NCI-H526 treated with DMSO at 0.1 percent for 48 hours (cell line): ENCODE results near the gene EIF3A.
"Not testable (repeated sequence)": the region's sequence is repeated elsewhere in the genome, so short reads cannot be mapped to it uniquely, and the experiment has no call there.

ENCODE experiments used
- DNase-seq: peaks from one replicate; lab custom pipeline; 2025; lab: John Stamatoyannopoulos, UW

Gene EIF3A, protein sequence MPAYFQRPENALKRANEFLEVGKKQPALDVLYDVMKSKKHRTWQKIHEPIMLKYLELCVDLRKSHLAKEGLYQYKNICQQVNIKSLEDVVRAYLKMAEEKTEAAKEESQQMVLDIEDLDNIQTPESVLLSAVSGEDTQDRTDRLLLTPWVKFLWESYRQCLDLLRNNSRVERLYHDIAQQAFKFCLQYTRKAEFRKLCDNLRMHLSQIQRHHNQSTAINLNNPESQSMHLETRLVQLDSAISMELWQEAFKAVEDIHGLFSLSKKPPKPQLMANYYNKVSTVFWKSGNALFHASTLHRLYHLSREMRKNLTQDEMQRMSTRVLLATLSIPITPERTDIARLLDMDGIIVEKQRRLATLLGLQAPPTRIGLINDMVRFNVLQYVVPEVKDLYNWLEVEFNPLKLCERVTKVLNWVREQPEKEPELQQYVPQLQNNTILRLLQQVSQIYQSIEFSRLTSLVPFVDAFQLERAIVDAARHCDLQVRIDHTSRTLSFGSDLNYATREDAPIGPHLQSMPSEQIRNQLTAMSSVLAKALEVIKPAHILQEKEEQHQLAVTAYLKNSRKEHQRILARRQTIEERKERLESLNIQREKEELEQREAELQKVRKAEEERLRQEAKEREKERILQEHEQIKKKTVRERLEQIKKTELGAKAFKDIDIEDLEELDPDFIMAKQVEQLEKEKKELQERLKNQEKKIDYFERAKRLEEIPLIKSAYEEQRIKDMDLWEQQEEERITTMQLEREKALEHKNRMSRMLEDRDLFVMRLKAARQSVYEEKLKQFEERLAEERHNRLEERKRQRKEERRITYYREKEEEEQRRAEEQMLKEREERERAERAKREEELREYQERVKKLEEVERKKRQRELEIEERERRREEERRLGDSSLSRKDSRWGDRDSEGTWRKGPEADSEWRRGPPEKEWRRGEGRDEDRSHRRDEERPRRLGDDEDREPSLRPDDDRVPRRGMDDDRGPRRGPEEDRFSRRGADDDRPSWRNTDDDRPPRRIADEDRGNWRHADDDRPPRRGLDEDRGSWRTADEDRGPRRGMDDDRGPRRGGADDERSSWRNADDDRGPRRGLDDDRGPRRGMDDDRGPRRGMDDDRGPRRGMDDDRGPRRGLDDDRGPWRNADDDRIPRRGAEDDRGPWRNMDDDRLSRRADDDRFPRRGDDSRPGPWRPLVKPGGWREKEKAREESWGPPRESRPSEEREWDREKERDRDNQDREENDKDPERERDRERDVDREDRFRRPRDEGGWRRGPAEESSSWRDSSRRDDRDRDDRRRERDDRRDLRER (N-terminal part only)

GRCh38 chr10:119080521-119081259 is at the start of gene EIF3A:
Gene EIF3A, minus strand, starts transcription at chr10:119080817. Its CDS starts 141 bp downstream, at chr10:119080676.
- peak; percentile 76 for DNase-seq

- DNase-seq = no peak
Observed at GRCh38 chr10:119129721-119130120, 49.1 kb upstream of the EIF3A start.

DNA sequence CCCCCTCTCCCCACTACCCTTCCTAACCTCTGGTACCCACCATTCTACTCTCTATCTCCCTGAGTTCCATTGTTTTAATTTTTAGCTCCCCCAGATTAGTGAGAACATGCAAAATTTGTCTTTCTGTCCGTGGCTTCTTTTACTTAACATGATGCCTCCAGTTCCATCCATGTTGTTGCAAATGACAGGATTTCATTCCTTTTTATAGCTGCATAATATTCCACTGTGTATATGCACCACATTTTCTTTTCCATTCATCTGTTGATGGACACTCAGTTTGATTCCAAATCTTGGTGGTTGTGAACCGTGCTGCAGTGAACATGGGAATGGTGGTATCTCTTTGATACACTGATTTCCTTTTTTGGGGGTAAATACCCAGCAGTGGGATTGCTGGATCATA is 45.3 kb upstream of the EIF3A start:
- no peak for DNase-seq

DNA sequence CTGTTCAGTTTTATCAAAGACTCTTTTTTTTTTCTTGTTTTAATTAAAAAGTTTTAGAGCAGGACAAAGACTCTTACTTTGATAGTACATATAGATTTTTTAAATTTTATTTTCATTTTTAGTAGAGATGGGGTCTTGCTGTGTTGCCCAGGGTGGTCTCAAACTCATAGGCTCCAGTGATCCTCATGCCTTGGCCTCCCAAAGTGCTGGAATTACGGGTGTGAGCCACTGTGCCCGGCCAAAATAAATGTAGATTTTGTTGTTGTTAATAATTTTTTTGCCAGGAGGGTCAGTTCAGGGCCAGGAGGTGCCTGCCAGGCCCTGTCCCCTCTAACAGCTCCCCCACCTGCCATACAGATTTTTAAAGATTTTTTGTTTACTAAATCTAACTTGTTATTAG is 40.3 kb upstream of the EIF3A start:
- no peak for DNase-seq

- DNase-seq = no peak
Observed at GRCh38 chr10:119120413-119120867, 39.8 kb upstream of the EIF3A start.

DNA sequence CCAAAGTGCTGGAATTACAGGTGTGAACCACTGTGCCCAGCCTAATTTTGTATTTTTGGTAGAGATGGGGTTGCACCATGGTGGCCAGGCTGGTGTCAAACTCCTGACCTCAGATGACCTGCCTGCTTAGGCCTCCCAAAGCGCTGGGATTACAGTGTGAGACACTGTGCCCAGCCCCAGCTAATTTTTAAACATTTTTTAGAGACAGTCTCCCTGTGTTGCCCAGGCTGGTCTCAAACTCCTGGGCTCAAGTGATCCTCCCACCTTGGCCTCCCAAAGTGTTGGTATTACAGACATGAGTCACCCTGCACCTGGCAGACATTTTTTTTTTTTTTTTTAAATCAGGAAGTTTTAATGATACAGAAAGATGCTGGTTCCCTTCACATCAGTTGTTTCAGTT is 38.8 kb upstream of the EIF3A start:
- no peak for DNase-seq

- no peak for DNase-seq
Observed at GRCh38 chr10:119118231-119118630, 37.6 kb upstream of the EIF3A start.

- no peak for DNase-seq
Observed at GRCh38 chr10:119116326-119116951, 35.8 kb upstream of the EIF3A start.

- DNase-seq = no peak
Observed at GRCh38 chr10:119115926-119116325, 35.3 kb upstream of the EIF3A start.

DNA sequence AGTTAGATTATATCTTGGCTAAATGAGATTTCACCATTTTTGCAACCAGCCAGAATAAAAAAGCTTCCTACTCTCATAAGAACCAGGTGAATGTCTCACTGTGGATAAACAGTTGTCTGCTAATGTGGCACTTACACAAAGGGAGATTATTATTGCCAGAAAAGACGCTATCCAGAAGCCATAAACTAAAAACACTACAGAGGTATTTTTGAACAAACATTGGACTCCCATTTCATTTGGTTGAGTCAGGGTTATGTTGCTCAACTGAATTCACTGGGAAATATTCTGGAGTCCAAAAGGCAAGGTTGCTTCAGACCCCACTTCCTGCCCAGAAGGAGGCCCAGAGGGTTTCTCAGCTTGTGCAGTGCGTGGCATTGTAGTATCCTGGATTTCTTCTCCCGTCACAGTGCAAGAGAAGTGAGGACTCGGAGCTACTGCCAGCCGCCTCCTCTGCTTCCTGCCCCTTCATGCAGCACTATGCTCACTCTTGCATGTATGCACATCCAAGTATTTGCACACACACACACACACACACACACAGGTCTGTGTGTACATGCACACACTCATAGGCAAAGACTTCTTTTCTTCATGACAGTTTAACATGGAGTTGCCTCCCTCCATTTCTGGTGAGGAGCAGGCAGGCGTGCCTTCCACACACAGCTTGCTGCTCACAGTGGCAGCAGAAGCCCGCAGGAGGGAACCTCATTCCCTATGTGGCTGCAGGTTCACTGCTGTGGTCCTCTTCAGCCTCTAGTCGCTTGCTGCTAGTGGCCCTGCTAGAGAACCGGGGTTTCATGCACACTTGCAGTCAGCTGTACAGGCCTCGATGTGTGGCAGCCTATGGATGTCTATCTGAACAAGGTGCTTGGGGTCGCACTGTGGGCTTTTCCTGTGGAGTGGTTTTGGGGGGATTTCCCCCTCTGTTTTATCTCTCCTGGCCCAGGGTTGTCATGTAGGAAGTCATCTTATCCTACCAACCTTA is 33.4 kb upstream of the EIF3A start:
- DNase-seq = no peak

GRCh38 chr10:119112056-119112455 is 31.4 kb upstream of the EIF3A start:
- no peak for DNase-seq

DNA sequence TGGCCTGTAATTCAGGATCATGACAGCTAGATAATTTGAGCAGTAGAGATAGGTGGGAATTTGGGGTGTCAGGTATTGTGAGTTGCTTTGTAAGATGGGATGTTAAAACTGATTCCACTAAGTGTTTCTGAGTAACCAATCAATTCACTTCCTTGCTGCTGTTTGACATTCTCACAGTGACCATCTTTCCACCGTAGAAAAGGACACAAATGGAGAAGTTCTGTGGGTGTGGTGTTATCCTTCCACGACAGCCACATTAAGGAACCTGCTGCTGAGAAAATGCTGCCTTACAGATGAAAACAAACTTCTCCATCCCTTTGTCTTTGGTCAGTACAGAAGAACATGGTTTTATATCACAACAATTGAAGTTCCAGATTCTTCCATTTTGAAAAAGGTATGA is 27.2 kb upstream of the EIF3A start:
- DNase-seq = not testable (repeated sequence)

- DNase-seq = not testable (repeated sequence)
Observed at GRCh38 chr10:119107106-119107505, 26.5 kb upstream of the EIF3A start.

- not testable (repeated sequence) for DNase-seq
Observed at GRCh38 chr10:119105899-119106298, 25.3 kb upstream of the EIF3A start.

GRCh38 chr10:119105155-119105554 is 24.5 kb upstream of the EIF3A start:
- DNase-seq = no peak

DNA sequence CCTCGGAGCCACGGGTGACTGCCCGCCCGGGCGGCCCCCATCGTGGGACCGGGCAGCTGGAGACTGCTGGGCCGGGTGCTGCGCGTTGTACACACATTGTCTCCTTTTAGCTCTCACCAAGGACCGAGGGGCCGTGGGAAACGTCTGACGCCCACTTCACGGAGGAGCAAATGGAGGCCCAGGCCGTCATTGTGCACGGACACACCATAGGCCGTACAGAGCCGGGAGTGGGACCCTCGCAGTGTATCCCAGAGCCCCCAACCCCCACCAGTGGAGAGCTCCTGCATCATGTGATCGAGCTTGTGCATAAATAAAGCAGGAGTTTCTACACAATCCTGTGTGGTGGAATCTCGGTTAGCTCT is 24.0 kb upstream of the EIF3A start:
- DNase-seq = no peak

GRCh38 chr10:119103903-119104653 is 23.5 kb upstream of the EIF3A start, which contains the start of gene DENND10:
Gene DENND10, plus strand, starts transcription at chr10:119104113. Its CDS starts 30 bp downstream, at chr10:119104143.
- peak; percentile 17 for DNase-seq

- no peak for DNase-seq
Observed at GRCh38 chr10:119103241-119103902, 22.8 kb upstream of the EIF3A start.
